GM12878 (cell line): Measurements from ENCODE around the gene PCCA. TPM values are rescaled to one million over a fixed set of nuclear protein-coding genes. Genes with fewer than 3 reads are reported as not detected.

ENCODE experiments used
- ATAC-seq: fragments of 200-7000 bp; cut with Tn5 transposase; 3 replicates; pipeline ENCODE4 v1.9.1; 2020; ENCODE audit warnings: mild to moderate bottlenecking, moderate library complexity
- BruUV-seq: library from RNA; stranded (reverse); fragments of 400-500 nt; replicated peaks from 2 replicates; lab custom pipeline; 2021; lab: Mats Ljungman, UMichigan
- CTCF ChIA-PET: fragments of 300-600 bp; sonication (Branson Sonifier 250); formaldehyde crosslinking; extraction: SDS; loops from one replicate; lab custom pipeline; 2021; ENCODE audit warnings: inconsistent platforms; lab: Yijun Ruan, JAX
- POLR2A ChIA-PET: fragments of 350-600 bp; formaldehyde crosslinking; extraction: SDS; loops from one replicate; lab custom pipeline; 2021; ENCODE audit warnings: inconsistent platforms; lab: Charles Lee
- RAD21 ChIA-PET: fragments of 300-600 bp; sonication (Branson Sonifier 250); formaldehyde crosslinking; loops from one replicate; lab custom pipeline; 2023; ENCODE audit warnings: antibody characterized with exemption; ENCODE audit not compliant: unreplicated experiment; lab: Charles Lee
- SMC1A ChIA-PET: fragments of 300-600 bp; sonication (Branson Sonifier 250); formaldehyde crosslinking; loops from one replicate; lab custom pipeline; 2023; ENCODE audit not compliant: unreplicated experiment, uncharacterized antibody; lab: Charles Lee
- DNase-seq: peaks from one replicate; pipeline ENCODE4 v3.0.0-alpha.2; 2011; ENCODE audit warnings: low read depth, low spot score
- FAIRE-seq: peaks from 3 replicates; lab custom pipeline; 2011; peaks lifted over from hg19 to GRCh38; lab: Jason Lieb, UNC
- H2AFZ ChIP-seq: 2 replicates; pipeline ENCODE4 v1.6.0; 2011; ENCODE audit warnings: low read depth, low read length, control low read depth; ENCODE audit not compliant: control insufficient read depth
- H3K27ac ChIP-seq: 2 replicates; pipeline ENCODE4 v1.5.1; 2011; ENCODE audit warnings: control low read depth; ENCODE audit not compliant: control insufficient read depth, insufficient read depth
- H3K27me3 ChIP-seq, 2 experiments: replicated peaks in 1 of 2; 2 replicates each; pipeline versions ENCODE4 v1.6.0 to v1.6.1; 2011; ENCODE audit warnings: low read length in 1 of 2; ENCODE audit not compliant: control insufficient read depth in 2 of 2, insufficient read depth in 2 of 2
- H3K36me3 ChIP-seq, 2 experiments: 2 replicates each; pipeline ENCODE4 v1.5.1; 2011; ENCODE audit warnings: low read length in 1 of 2; ENCODE audit not compliant: control insufficient read depth in 2 of 2, insufficient read depth in 2 of 2
- H3K4me1 ChIP-seq: 2 replicates; pipeline ENCODE4 v1.6.1; 2011; ENCODE audit warnings: mild to moderate bottlenecking, low read length, moderate library complexity, mixed read lengths; ENCODE audit not compliant: control insufficient read depth, insufficient read depth
- H3K4me2 ChIP-seq: 2 replicates; pipeline ENCODE4 v1.6.0; 2011; ENCODE audit warnings: control low read depth; ENCODE audit not compliant: control insufficient read depth, insufficient read depth
- H3K4me3 ChIP-seq: fragments of 200-600 bp; sonication (generic); 2 replicates; pipeline ENCODE4 v1.5.1; 2016
- H3K79me2 ChIP-seq: 2 replicates; pipeline ENCODE4 v1.6.0; 2011; ENCODE audit warnings: low read length; ENCODE audit not compliant: control insufficient read depth, insufficient read depth
- H3K9ac ChIP-seq: 2 replicates; pipeline ENCODE4 v1.8.0; 2011; ENCODE audit warnings: low read length, control low read depth, mixed read lengths; ENCODE audit not compliant: control insufficient read depth, insufficient read depth
- H3K9me3 ChIP-seq: replicated peaks from 3 replicates; pipeline ENCODE4 v1.5.1; 2011; ENCODE audit warnings: mild to moderate bottlenecking, low read length; ENCODE audit not compliant: control insufficient read depth, insufficient read depth
- H4K20me1 ChIP-seq: 2 replicates; pipeline ENCODE4 v1.6.0; 2011; ENCODE audit not compliant: control insufficient read depth, insufficient read depth
- HDAC6 ChIP-seq: fragments of 200-600 bp; sonication (generic); IDR thresholded peaks from one replicate; pipeline ENCODE4 v1.8.0; 2017; ENCODE audit warnings: antibody characterized with exemption; ENCODE audit not compliant: unreplicated experiment
- WGBS: methylation state at CpG from one replicate; pipeline ENCODE4 v1.1.6; 2016; ENCODE audit warnings: low lambda C conversion rate; ENCODE audit not compliant: insufficient replicate concordance, insufficient coverage; ENCODE audit errors: missing lambda C conversion rate; 5-methylcytosine and 5-hydroxymethylcytosine counted together
- in situ Hi-C: fragments of 300-500 bp; cut with MboI; formaldehyde crosslinking; loops from 9 replicates; pipeline ENCODE4 v1.14.3; 2018; ENCODE audit warnings: mixed read lengths
- intact Hi-C: fragments of 100-400 bp; cut with micrococcal nuclease; formaldehyde crosslinking; loops from one replicate; pipeline ENCODE4 v1.14.2; 2022; ENCODE audit not compliant: unreplicated experiment
- polyA plus RNA-seq, 11 experiments: library from polyadenylated mRNA; depleted of rRNA in 4 of 11; unstranded in 6 of 11; stranded (reverse) in 5 of 11; fragments of >200 nt; fragmentation: Nextera tagmentation in 4 of 11; fragmentation: Illumina TruSeq in 1 of 11; extraction: Ambion mirVana in 4 of 11; extraction: Trizol in 1 of 11; gene quantifications; 1 replicate in 1 of 11; 2 replicates in 10 of 11; pipeline versions ENCODE4 v1.2.1 to v1.2.3, GENCODE V29; 2011 to 2016; ENCODE audit warnings: inconsistent platforms in 2 of 11, missing spikeins in 2 of 11, low read depth in 1 of 11
- total RNA-seq, 4 experiments: library from RNA; depleted of rRNA in 3 of 4; stranded (reverse); fragments of >200 nt in 3 of 4; fragmentation: Illumina TruSeq in 1 of 4; extraction: Trizol in 1 of 4; gene quantifications; 2 replicates each; pipeline versions ENCODE4 v1.2.1 to v1.2.3, GENCODE V29; 2013 to 2021
- TF ChIP-seq, protein P1 (sequence below): fragments of 450-650 bp; IDR thresholded peaks from 2 replicates; pipeline ENCODE4 v1.6.1; 2018; ENCODE audit warnings: mild to moderate bottlenecking, low read depth, moderate library complexity; ENCODE audit not compliant: partially characterized antibody

The PCCA gene
- total and polyA plus RNA-seq, 10 of the 15 experiments (the other 5 are each of a cell fraction or from before 2014, with no cell fraction given) = 5.9 to 18.2 (median 12.4) TPM

DNA sequence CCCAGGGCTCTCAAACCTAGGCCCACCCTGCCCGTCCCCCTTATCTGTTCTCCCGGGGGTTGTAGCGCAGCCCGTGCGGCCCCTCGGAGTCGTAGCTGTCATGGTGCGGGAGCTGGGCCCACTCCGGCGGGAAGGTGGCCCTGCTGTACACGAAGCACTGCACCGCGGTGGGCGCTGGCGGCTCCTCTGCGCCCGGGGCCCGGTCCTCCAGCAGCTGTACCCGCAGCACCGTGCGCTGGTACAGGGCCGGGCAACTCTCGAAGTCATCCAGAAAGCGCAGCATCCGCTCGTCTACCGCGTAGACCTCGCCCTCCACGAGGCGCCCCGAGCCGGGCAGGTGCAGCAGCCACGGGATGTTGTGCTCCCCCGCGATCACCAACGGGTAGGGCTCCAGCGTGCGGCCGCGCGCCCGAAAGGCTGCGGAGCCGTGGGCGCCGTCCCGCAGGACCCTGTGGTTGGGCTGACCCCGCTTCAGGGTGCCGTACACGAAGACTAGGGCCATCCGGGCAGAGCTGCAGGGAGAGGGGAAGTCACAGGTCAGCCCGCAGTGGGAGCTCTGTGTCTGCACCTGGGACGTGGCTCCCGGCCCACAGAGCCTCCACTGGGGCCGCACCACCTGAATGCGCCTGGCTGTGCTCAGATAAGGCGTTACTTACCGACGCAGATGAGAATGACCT lies 443.3 kb downstream of the PCCA start:
- Histone ChIP-seq H3K9ac (no peak overlapping the region), H4K20me1 (no peaks in the 10 kb centered on the region), H3K4me3 (no peak overlapping the region), H3K9me3 (no peaks in the 10 kb centered on the region), H2AFZ (no peak overlapping the region), H3K79me2 (no peaks in the 10 kb centered on the region), H3K27ac (no peak overlapping the region), H3K36me3 (no peaks in the 10 kb centered on the region; a peak in 1 of 4 replicates), H3K27me3 (no peaks in the 10 kb centered on the region), H3K4me2 (no peak overlapping the region)
- in situ Hi-C loops (no loop called here), intact Hi-C loops (no loop called here)
- no TSS peak for BruUV-seq
- DNase-seq = no peak
- ATAC-seq = no peak
- no peak for FAIRE-seq
- ChIA-PET CTCF (interaction anchor here (0.7 to 1.2 kb wide), 2 partner anchors 9 to 11 kb away, joined by 3 to 4 read pairs; no protein-coding TSS in a partner anchor), POLR2A (no interaction called here), SMC1A (no interaction called here), RAD21 (interaction anchor here (1.3 kb wide), 1 partner anchor 17 kb away, joined by 3 read pairs; no protein-coding TSS in a partner anchor)
- 97% methylated on average over 48 of the region's 60 CpGs for WGBS
- TF ChIP-seq HDAC6 = no peak
- TF ChIP-seq, protein P1, sequence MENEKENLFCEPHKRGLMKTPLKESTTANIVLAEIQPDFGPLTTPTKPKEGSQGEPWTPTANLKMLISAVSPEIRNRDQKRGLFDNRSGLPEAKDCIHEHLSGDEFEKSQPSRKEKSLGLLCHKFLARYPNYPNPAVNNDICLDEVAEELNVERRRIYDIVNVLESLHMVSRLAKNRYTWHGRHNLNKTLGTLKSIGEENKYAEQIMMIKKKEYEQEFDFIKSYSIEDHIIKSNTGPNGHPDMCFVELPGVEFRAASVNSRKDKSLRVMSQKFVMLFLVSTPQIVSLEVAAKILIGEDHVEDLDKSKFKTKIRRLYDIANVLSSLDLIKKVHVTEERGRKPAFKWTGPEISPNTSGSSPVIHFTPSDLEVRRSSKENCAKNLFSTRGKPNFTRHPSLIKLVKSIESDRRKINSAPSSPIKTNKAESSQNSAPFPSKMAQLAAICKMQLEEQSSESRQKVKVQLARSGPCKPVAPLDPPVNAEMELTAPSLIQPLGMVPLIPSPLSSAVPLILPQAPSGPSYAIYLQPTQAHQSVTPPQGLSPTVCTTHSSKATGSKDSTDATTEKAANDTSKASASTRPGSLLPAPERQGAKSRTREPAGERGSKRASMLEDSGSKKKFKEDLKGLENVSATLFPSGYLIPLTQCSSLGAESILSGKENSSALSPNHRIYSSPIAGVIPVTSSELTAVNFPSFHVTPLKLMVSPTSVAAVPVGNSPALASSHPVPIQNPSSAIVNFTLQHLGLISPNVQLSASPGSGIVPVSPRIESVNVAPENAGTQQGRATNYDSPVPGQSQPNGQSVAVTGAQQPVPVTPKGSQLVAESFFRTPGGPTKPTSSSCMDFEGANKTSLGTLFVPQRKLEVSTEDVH = no peak
- TF ChIP-seq, all 136 proteins: peak for 0
- H3K4me1 ChIP-seq = no peaks in the 10 kb centered on the region
